HG03135 (cell line): Measurements from ENCODE around the gene MAP3K19.
"Not testable (repeated sequence)": the region's sequence is repeated elsewhere in the genome, so short reads cannot be mapped to it uniquely, and the experiment has no call there.

Experiments
- ATAC-seq: cut with Tn5 transposase; IDR thresholded peaks from one replicate; pipeline ENCODE4 v1.9.1; 2021; ENCODE audit warnings: mild to moderate bottlenecking, moderate library complexity; ENCODE audit not compliant: unreplicated experiment

The MAP3K19 gene

DNA sequence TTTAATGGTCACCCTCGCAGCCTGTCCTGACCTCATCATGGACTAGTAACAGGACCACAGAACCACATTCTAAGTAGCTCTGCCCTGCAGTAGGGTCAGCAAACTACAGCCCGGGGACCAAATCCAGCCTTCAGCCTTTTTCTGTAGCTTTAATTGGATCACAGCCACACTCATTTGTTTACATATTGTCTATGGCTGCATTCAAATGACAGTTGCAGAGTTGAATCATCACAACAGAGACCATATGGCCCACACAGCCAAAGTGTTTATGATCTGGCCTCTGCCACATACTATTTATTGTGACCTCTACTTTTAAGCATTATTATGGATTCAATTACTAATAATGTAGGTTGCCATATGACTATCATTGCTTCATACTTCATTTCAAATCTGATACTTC lies 47.7 kb downstream of the MAP3K19 start:
- ATAC-seq = no peak

DNA sequence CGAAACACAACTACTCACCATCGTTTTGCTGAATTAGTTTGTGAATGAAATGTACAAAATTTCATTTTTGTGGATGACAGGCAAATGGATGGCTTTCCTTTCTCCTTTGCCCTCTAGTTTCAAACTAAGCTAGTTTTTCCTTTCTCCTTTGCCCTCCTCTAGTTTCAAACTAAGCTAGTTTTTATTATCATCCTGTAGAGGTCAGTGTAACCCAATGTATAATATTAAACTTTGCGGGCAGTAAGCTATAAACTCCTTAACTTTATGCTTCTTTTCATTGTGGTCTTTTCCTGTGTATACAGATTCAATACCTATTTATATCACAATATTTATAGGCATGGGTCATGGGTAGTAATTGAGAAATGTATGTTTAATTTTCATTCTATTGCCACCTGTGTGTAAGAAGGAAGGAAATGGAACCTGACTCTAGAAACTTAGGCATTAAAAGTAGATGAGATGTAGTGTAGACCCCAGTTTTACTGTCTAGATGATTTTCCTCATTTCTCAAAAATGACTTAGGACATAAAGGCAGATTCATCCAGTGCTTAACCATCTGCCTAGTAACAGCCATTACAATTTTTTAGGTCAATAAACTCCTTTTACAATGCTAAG lies 58.1 kb downstream of the MAP3K19 start:
- ATAC-seq = no peak

DNA sequence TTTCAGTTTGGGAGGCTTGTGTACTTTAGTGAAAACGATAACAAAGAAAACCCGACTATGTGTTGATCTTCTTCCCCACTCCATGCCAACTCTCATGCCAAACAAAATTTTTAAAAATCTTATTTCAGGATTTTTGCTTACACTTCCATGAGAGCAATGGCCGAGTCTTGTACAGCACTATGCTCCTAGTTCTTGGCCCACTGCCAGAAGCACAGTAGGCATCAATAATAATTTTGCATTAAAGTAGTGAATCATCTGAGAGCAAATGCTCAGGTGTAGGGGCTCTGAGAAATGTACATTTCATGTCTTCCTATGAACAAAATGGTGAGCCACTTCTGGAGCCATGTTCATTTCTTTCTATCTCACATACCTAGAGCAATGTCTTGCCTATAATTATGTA lies 62.2 kb downstream of the MAP3K19 start:
- no peak for ATAC-seq

DNA sequence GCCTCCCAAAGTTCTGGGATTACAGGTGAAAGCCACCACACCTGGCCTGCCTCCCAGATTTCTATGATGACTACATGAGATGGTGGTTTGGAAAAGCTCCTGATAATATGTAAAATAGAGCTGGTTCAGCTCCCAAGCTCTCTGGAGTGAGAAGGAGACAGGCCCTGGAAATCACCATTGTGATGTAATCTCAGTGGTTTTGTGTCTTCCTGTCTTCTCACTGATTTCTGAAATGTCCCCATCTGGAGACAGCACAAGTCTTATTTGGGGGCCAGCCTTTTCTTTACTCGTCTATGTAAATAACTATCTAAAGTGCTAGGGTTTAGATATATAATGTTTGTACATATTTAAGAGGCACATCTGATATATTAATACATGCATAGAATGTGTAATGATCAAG lies 64.6 kb downstream of the MAP3K19 start:
- no peak for ATAC-seq

DNA sequence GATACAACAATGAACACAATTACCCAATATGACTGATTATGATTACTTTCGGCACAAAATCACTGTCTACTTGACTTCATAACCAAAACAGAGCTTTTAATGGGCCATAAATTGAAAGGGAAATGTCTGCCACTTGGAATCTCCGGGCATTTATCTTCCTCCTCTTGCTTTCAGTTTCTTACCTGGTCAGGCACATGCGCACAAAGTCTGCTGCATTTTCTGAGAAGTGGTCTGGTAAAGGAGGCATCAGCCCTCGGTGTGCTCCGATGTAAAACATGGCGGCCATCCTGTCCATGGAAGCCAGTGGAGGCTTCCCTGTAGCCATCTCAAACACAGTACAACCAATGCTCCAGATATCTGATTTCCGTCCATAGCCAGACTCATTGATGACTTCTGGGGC lies 66.6 kb downstream of the MAP3K19 start:
- no peak for ATAC-seq

DNA sequence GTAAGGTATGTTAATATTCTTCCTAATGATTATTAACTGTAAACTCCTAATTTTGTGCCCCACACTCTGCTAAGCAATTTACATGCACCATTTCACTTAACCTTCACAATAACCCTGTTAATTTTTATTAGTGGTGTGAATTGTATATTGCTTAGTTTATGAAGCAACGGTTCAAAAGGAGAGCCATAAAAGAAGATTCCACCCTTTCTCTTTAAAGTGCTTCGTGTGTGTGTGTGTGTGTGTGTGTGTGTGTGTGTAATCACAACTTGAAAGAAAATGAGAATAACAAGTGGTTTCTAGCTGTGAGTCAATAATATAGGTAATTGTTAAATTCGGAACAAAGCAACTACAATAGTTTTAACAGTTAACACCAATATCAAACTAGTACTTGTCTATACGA lies 68.0 kb downstream of the MAP3K19 start:
- no peak for ATAC-seq

DNA sequence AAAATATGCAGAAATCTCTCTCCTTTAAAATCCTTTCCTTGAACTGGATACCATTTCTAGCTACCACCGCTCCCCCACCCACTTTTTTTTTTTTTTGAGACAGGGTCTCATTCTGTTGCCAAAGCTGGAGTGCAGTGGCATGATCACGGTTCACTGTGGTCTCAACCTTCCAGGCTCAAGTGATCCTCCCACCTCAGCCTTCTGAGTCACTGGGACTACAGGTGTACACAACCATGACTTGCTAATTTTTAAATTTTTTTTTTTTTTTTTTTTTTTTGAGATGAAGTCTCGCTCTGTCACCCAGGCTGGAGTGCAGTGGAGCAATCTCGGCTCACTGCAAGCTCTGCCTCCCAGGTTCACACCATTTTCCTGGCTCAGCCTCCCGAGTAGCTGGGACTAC lies 70.1 kb downstream of the MAP3K19 start:
- not testable (repeated sequence) for ATAC-seq

DNA sequence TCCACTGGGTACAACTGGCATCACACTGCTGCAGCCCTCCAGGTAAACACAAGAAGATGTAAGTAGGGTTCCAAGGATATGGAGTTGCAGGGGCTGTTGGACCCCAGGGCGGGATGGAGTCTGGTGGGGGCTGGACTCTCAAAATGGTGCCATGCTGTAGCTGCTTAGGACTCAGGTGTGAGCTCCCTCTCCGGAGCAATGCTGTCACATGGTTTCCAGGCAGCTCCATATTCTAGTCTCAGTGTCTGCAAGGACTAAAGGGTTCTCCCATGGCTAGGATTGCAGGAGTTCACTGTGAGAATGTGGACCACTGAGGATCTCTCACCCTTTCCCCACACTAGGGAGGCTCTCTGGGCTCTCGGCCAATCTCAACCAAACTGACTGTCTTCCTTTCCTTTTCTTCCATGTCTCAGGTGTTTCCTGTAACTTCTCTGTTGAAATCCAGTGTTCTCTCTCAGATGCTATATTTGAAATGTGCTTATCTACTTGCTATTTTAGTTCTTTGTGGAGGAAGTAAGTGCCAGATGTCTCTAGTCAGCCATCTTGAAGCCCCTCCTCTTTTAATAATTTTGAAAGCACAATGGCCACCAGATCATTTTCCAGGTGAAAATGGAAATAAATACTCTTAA lies 71.1 kb downstream of the MAP3K19 start:
- no peak for ATAC-seq

DNA sequence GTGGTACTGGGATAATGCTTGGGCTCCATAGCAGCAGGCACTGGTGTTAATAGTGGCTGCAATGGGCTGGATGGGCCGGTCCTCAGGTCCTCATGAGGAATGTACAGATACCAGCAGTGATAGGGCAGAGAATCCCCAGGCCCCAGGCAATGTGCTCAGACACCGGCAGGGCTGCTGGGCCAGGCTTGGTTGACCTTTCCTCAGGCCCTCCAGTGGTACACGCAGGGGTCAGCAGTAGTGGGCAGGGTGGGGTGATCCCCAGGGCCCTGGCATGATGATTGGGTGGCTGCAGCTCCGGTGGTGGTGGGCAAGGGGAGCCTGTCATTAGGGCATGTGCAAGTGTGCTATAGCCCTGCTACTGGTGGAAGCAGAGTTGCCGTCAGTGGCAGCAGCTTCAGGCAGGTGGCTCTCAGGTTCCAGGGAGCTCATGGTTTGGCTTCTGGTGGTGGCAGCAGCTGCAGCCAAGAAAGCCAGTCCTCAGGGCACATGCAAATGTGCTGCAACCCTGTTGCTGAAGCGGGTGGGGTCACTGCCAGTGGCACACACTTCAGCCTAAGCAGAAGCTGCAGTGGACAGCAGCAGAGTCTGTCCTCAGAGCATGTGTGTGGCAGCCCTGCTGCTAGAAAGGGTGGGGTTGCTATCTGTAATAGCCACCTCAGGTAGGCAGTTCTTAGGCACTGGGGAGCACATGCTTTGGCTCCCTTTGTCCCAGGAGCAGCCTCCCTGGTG lies 71.8 kb downstream of the MAP3K19 start:
- ATAC-seq = no peak

DNA sequence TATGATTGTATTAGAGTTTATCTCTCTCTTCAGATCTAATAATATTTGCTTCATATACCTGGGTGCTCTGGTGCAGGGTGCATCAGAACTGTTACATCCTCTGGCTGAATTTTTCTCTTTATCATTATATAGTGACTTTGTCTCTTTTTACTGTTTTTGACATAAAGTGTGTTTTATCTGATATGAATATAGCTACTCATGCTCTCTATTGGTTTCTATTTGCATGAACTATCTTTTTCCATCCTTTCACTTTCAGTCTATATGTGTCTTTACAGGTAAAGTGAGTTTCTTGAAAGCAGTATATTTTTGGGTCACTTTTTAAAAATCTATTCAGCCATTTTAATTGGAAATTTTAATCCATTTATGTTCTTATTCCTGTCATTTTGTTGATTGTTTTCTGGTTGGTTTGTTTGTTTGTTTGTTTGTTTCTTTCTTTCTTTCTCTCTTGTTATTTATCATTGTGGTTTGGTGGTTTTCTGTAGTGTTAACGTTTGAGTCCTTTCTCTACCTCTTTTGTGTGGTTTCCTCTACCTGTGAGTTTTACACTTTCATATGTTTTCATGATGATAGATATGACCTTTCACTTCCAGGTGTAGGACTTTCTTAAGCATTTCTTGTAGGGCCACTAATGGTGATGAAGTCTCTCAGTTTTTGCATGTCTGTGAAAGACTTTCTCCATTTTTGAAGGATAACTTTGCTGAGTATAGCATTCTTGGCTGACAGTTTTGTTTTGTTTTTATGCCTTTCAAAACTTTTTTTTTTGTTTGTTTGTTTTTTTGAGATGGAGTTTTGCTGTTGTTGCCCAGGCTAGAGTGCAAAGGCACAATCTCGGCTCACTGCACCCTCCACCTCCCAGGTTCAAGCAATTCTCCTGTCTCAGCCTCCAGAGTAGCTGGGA lies 73.8 kb downstream of the MAP3K19 start:
- ATAC-seq = no peak

DNA sequence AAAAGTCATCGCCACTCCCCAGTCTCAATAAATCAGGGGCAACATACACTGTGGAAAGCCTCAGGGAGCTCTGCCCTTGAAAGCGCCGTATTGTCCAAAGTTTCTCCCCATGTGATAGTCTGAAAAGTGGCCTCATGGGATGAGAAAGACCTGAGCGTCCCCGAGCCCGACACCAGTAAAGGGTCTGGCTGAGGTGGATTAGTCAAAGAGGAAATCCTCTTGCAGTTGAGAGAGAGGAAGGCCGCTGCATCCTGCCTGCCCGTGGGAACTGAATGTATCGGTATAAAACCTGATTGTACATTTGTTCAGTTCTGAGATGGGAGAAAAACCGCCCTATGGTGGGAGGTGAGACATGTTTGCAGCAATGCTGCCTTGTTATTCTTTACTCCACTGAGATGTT lies 80.1 kb downstream of the MAP3K19 start:
- ATAC-seq = not testable (repeated sequence)

DNA sequence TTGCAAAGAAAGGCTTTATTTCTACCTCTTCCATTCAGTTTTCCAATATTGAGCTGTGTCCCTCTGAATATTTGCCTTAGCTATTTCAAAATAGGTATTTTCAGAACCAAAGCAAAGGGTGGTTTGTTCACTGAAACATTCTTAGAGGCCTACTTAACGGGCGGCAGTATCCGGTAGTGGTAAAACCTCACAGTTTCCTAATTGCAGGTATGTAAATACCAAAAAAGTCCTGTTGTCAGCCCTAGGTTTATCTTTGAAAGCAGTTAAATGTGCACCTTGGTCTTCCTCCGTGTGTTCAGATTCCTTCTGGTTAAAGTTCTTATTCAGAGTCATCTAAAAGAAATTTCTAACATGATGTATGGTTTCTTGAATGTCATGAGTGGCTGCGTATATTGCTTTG lies 89.8 kb downstream of the MAP3K19 start:
- no peak for ATAC-seq

DNA sequence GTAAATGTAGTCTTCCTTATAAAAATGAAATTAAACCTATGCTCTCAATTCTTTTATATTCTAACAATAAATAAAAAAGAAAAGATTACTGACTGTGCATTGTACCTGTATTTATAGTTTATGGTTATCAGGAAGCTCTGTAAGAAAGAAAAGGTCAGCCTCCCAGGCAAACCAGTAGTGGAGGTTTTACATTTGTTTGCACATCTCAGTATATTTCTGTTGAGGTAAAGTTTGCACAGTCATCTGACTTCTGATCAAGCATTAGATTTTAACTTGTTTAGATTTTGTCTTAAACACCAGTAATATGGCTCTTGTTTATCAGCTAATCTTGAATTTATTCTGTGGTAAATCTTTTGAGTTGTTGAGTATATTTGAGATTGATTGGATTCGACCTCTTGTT lies 91.5 kb downstream of the MAP3K19 start:
- no peak for ATAC-seq

DNA sequence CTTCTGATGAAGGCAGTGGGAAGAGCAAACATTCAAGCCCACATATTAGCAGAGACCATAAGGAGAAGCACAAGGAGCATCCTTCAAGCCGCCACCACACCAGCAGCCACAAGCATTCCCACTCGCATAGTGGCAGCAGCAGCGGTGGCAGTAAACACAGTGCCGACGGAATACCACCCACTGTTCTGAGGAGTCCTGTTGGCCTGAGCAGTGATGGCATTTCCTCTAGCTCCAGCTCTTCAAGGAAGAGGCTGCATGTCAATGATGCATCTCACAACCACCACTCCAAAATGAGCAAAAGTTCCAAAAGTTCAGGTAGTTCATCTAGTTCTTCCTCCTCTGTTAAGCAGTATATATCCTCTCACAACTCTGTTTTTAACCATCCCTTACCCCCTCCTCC lies 93.2 kb downstream of the MAP3K19 start:
- no peak for ATAC-seq

DNA sequence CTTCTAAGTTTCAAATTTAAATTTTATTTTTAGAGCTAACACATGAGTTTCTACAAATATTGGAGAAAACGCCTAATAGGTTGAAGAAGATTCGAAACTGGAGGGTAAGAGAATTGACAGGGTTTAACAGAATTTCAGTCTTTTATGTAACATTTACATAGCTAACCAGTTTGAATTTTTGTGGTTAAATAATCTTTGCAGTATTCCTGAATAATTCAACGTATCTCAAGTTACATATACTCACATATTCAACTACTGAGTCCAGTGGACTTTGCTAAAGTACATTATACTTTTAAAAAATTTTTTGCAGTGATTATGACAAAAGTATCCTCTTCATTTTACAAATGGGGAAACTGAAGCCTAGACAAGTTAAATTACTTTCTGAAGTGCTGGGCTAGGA lies 94.6 kb downstream of the MAP3K19 start:
- ATAC-seq = no peak

DNA sequence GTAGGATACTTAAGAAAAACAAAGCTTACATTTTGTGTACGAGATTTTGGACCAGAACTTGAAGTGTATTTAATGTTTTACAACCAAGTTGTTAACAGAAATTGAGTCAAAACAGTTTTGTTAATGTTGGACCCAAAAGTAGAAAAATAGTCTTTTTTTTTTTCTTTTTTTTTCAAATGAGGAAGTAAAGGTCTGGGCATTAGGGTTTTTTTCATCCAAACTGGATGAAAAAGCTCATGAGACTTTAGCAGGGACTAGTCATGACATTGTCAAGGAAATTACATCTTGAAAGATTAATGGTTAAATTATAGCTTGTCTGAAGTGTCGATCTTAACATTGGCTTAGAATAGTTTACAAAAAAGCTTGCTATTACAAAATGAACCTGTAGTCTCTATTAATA lies 96.4 kb downstream of the MAP3K19 start:
- no peak for ATAC-seq

DNA sequence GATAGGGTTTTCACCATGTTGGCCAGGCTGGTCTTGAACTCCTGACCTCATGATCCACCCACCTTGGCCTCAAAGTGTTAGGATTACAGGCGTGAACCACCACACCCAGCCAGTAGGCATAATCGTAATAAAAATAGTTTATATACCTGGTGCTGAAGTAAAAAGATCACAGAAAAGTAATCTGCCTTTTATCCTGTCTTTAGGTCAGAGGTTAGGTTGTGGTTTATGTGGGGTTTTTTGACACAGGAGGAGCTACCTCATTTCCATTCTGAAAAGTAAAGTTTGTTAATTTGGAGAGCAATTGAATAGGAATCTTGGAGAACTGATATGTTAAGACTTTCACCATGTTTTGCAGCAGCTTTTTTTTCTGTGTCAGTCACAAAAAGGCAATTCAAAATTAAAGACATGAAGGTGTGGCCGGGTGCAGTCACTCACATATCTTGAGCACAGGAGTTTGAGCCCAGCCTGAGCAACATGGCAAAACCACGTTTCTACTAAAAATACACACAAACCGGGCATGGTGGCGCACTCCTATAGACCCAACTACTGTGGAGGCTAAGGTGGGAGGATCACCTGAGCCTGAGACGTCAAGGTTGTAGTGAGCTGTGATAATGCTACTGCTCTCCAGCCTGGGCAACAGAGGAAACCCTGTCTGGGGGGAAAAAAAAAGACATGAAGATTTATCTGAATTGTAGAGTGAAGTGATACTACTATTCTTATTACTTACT lies 97.1 kb downstream of the MAP3K19 start:
- no peak for ATAC-seq

DNA sequence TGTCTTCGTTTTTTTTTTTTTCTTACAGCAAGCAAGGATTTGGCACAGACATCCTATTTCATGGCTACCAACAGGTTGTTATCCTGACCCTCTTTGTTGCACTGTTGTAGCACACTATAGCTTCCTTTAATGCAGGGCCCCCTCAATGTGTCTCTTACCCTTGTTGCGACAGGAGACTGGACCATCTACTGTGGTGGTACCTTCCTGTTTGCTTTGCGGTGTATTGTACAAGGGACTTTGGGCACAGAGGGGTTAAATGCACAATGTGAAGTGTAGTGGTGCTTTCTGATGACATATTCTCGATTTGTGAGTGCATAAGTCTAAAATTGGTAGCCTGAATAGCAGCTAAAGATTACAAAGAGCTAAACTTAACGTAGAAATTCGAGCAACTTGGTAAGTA lies 101.2 kb downstream of the MAP3K19 start:
- no peak for ATAC-seq

DNA sequence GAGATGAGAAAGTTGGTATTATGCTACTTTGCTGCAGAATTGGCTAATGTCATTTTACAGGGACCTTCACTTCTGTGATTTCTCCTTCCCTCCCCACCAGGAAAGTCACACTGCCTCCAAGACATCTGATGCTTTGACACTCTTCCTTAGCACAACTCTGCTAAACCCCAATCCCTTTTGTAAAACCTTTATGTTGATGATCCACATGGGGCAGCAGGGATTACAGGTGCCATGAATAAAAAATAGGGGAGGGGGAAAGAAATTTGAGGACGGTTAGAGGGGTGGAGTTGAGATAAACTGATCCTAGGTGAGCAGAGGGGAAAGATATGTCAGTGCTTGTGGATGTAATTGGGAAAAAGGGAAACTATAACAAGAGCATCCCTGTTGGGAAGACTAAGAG lies 102.3 kb downstream of the MAP3K19 start:
- ATAC-seq = no peak

DNA sequence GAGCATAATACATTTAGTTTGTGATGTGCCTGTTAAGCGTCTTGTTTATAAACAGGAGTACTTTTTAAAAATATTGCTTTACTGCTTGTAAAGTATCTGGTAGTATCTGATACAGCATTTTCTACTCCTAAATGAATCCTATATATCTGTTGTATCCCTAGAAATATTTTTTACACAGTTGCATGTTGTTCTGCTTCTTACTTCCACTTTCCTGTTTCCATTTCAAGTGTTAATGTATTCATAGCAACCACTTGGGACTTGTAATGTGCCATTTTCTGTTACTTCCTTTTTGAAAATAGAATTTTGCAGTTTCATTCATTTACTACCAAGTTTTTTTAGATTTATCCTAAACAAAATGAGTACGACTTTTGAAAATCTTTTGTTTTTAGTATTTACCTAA lies 103.7 kb downstream of the MAP3K19 start:
- peak; percentile 84 for ATAC-seq

DNA sequence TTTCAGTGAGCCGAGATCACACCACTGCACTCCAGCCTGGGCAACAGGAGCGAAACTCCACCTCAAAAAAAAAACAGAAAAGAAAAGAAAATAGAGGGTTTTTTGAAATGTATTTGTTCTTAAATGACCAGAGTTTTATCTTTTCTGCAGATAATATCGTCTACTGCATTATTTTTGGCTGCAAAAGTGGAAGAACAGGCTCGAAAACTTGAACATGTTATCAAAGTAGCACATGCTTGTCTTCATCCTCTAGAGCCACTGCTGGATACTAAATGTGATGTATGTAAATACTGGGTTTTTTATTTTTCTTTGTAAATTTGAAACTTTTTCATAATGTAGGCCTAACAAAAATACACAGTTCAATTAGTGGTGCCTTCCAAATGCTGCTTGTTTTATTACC lies 110.6 kb downstream of the MAP3K19 start:
- no peak for ATAC-seq
